ENCODE measurements around the gene SNTG2. TPM values are rescaled to one million over a fixed set of nuclear protein-coding genes. Genes with fewer than 3 reads are reported as not detected.

The SNTG2 gene
- total RNA-seq, 1 experiment from 2014 or later, result 20.5 TPM

- Mint-ChIP-seq H3K9me3 (peaks cover 16% of the 10 kb centered on the region), H3K27me3 (ENCODE audit: low read depth) (peaks cover 3% of the 10 kb centered on the region; the same call in 1 of the 2 replicates), H3K4me1 (peaks cover 15% of the 10 kb centered on the region), H3K27ac (no peak overlapping the region), H3K36me3 (peaks cover 17% of the 10 kb centered on the region), H3K4me3 (no peak overlapping the region)
- ChIA-PET CTCF (no interaction called here), POLR2A (no interaction called here)
- DNase-seq (ENCODE audit: low spot score) (no peak), ATAC-seq (no peak)
- TF ChIP-seq, protein P1, sequence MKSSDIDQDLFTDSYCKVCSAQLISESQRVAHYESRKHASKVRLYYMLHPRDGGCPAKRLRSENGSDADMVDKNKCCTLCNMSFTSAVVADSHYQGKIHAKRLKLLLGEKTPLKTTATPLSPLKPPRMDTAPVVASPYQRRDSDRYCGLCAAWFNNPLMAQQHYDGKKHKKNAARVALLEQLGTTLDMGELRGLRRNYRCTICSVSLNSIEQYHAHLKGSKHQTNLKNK (CRISPR knock-in tag; IDR thresholded peaks at IDR 0.05), result no peak
- TF ChIP-seq ZNF396 (CRISPR knock-in tag; IDR thresholded peaks at IDR 0.05; ENCODE audit: borderline replicate concordance) (no peak), ZNF219 (CRISPR knock-in tag; IDR thresholded peaks at IDR 0.05; ENCODE audit: borderline replicate concordance) (no peak), TP53 (CRISPR knock-in tag; IDR thresholded peaks at IDR 0.05) (no peak), NFYB (CRISPR knock-in tag; conservative IDR thresholded peaks at IDR 0.05; ENCODE audit: low read depth) (no peak), NR1H2 (CRISPR knock-in tag; IDR thresholded peaks at IDR 0.05) (no peak), NFATC4 (CRISPR knock-in tag; IDR thresholded peaks at IDR 0.05) (no peak), FOXJ3 (CRISPR knock-in tag; IDR thresholded peaks at IDR 0.05; ENCODE audit: borderline replicate concordance) (no peak), ZNF317 (CRISPR knock-in tag; IDR thresholded peaks at IDR 0.05; ENCODE audit: borderline replicate concordance, low read depth) (no peak)
These were observed 23.4 kb downstream of the SNTG2 start for GRCh38 chr2:974054-974453.

GRCh38 chr2:974502-974901, 23.9 kb downstream of the SNTG2 start:
- Mint-ChIP-seq H3K27ac (no peak overlapping the region), H3K27me3 (ENCODE audit: low read depth) (peaks cover under 1% of the 10 kb centered on the region; the same call in 1 of the 2 replicates), H3K4me3 (no peak overlapping the region), H3K36me3 (peaks cover 12% of the 10 kb centered on the region), H3K9me3 (peaks cover 12% of the 10 kb centered on the region), H3K4me1 (peaks cover 20% of the 10 kb centered on the region)
- CTCF ChIA-PET, result no interaction called here
- ATAC-seq (no peak), DNase-seq (ENCODE audit: low spot score) (no peak)
- TF ChIP-seq PRRX2 (CRISPR knock-in tag; IDR thresholded peaks at IDR 0.05) (no peak), ETV6 (CRISPR knock-in tag; IDR thresholded peaks at IDR 0.05) (no peak), ZNF317 (CRISPR knock-in tag; IDR thresholded peaks at IDR 0.05; ENCODE audit: borderline replicate concordance, low read depth) (no peak), CDX4 (CRISPR knock-in tag; IDR thresholded peaks at IDR 0.05; ENCODE audit: borderline replicate concordance) (no peak), JUN (CRISPR knock-in tag; IDR thresholded peaks at IDR 0.05) (no peak), ZNF232 (CRISPR knock-in tag; IDR thresholded peaks at IDR 0.05) (no peak), ERG (CRISPR knock-in tag; IDR thresholded peaks at IDR 0.05) (no peak), ELF4 (CRISPR knock-in tag; IDR thresholded peaks at IDR 0.05; ENCODE audit: low read depth) (no peak), KAT7 (CRISPR knock-in tag; IDR thresholded peaks at IDR 0.05; ENCODE audit: borderline replicate concordance) (no peak)
- TF ChIP-seq, protein P2, sequence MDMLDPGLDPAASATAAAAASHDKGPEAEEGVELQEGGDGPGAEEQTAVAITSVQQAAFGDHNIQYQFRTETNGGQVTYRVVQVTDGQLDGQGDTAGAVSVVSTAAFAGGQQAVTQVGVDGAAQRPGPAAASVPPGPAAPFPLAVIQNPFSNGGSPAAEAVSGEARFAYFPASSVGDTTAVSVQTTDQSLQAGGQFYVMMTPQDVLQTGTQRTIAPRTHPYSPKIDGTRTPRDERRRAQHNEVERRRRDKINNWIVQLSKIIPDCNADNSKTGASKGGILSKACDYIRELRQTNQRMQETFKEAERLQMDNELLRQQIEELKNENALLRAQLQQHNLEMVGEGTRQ (CRISPR knock-in tag; IDR thresholded peaks at IDR 0.05), result no peak
- TF ChIP-seq, protein P3, sequence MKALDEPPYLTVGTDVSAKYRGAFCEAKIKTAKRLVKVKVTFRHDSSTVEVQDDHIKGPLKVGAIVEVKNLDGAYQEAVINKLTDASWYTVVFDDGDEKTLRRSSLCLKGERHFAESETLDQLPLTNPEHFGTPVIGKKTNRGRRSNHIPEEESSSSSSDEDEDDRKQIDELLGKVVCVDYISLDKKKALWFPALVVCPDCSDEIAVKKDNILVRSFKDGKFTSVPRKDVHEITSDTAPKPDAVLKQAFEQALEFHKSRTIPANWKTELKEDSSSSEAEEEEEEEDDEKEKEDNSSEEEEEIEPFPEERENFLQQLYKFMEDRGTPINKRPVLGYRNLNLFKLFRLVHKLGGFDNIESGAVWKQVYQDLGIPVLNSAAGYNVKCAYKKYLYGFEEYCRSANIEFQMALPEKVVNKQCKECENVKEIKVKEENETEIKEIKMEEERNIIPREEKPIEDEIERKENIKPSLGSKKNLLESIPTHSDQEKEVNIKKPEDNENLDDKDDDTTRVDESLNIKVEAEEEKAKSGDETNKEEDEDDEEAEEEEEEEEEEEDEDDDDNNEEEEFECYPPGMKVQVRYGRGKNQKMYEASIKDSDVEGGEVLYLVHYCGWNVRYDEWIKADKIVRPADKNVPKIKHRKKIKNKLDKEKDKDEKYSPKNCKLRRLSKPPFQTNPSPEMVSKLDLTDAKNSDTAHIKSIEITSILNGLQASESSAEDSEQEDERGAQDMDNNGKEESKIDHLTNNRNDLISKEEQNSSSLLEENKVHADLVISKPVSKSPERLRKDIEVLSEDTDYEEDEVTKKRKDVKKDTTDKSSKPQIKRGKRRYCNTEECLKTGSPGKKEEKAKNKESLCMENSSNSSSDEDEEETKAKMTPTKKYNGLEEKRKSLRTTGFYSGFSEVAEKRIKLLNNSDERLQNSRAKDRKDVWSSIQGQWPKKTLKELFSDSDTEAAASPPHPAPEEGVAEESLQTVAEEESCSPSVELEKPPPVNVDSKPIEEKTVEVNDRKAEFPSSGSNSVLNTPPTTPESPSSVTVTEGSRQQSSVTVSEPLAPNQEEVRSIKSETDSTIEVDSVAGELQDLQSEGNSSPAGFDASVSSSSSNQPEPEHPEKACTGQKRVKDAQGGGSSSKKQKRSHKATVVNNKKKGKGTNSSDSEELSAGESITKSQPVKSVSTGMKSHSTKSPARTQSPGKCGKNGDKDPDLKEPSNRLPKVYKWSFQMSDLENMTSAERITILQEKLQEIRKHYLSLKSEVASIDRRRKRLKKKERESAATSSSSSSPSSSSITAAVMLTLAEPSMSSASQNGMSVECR (CRISPR knock-in tag; IDR thresholded peaks at IDR 0.05; ENCODE audit: borderline replicate concordance), result no peak
- TF ChIP-seq, protein P4, sequence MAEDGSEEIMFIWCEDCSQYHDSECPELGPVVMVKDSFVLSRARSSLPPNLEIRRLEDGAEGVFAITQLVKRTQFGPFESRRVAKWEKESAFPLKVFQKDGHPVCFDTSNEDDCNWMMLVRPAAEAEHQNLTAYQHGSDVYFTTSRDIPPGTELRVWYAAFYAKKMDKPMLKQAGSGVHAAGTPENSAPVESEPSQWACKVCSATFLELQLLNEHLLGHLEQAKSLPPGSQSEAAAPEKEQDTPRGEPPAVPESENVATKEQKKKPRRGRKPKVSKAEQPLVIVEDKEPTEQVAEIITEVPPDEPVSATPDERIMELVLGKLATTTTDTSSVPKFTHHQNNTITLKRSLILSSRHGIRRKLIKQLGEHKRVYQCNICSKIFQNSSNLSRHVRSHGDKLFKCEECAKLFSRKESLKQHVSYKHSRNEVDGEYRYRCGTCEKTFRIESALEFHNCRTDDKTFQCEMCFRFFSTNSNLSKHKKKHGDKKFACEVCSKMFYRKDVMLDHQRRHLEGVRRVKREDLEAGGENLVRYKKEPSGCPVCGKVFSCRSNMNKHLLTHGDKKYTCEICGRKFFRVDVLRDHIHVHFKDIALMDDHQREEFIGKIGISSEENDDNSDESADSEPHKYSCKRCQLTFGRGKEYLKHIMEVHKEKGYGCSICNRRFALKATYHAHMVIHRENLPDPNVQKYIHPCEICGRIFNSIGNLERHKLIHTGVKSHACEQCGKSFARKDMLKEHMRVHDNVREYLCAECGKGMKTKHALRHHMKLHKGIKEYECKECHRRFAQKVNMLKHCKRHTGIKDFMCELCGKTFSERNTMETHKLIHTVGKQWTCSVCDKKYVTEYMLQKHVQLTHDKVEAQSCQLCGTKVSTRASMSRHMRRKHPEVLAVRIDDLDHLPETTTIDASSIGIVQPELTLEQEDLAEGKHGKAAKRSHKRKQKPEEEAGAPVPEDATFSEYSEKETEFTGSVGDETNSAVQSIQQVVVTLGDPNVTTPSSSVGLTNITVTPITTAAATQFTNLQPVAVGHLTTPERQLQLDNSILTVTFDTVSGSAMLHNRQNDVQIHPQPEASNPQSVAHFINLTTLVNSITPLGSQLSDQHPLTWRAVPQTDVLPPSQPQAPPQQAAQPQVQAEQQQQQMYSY (CRISPR knock-in tag; IDR thresholded peaks at IDR 0.05), result no peak
- POLR2A ChIA-PET, result no interaction called here
